HCT116 (cell line): ENCODE measurements around the gene TXNDC9. TPM values are rescaled to one million over a fixed set of nuclear protein-coding genes. Genes with fewer than 3 reads are reported as not detected.

Source experiments
- ATAC-seq: fragments of 200-7000 bp; cut with Tn5 transposase; 2 replicates; pipeline ENCODE4 v1.9.1; 2020; ENCODE audit warnings: mild to moderate bottlenecking, moderate library complexity
- BruUV-seq: library from RNA; stranded (reverse); fragments of 400-500 nt; replicated peaks from 2 replicates; lab custom pipeline; 2021; lab: Mats Ljungman, UMichigan
- CTCF ChIA-PET: fragments of 300-600 bp; sonication (Branson Sonifier 250); formaldehyde crosslinking; loops from one replicate; lab custom pipeline; 2021; ENCODE audit warnings: antibody characterized with exemption; lab: Charles Lee
- POLR2A ChIA-PET: fragments of 300-600, 350-600 bp; sonication (Branson Sonifier 250); formaldehyde crosslinking; loops from one replicate; lab custom pipeline; 2021; ENCODE audit warnings: antibody characterized with exemption; lab: Charles Lee
- RAD21 ChIA-PET, 2 experiments: fragments of 300-600 bp; sonication (Branson Sonifier 250); formaldehyde crosslinking; loops; one replicate each; lab custom pipeline; 2023; ENCODE audit warnings: low total read pairs in 2 of 2; ENCODE audit not compliant: uncharacterized antibody in 2 of 2, unreplicated experiment in 2 of 2, low non-redundant PET in 1 of 2; lab: Charles Lee
- DNase-seq: peaks from one replicate; pipeline ENCODE4 v3.0.0-alpha.2; 2010; ENCODE audit warnings: low read depth, low spot score
- H2AFZ ChIP-seq: fragments of 200-600 bp; shearing (Covaris generic), sonication (generic); 2 replicates; pipeline ENCODE4 v1.6.1; 2017; ENCODE audit warnings: low read depth, mixed run types, mixed read lengths, antibody characterized with exemption, low read length; ENCODE audit not compliant: poor library complexity, severe bottlenecking
- H3K27ac ChIP-seq: 2 replicates; pipeline ENCODE4 v1.5.1; 2012; ENCODE audit warnings: low read depth, low read length
- H3K27me3 ChIP-seq: fragments of 200-600 bp; sonication (generic); 2 replicates; pipeline ENCODE4 v1.6.1; 2016; ENCODE audit warnings: mixed run types, low read length, mixed read lengths; ENCODE audit not compliant: insufficient read depth
- H3K36me3 ChIP-seq, 2 experiments: fragments of 200-500 bp in 1 of 2; fragments of 200-600 bp in 1 of 2; sonication (Bioruptor generic) in 1 of 2; sonication (generic) in 1 of 2; 2 replicates each; pipeline versions ENCODE4 v1.5.1 to v1.6.1; 2014 to 2016; ENCODE audit warnings: low read length in 2 of 2, inconsistent platforms in 1 of 2, mixed read lengths in 1 of 2, mixed run types in 1 of 2; ENCODE audit not compliant: insufficient read depth in 2 of 2, control insufficient read depth in 1 of 2
- H3K4me1 ChIP-seq, 2 experiments: fragments of 200-600 bp in 1 of 2; sonication (generic) in 1 of 2; 2 replicates each; pipeline versions ENCODE4 v1.5.1 to v1.6.1; 2012 to 2017; ENCODE audit warnings: low read length in 2 of 2, inconsistent platforms in 1 of 2, mild to moderate bottlenecking in 1 of 2, mixed read lengths in 1 of 2, mixed run types in 1 of 2, moderate library complexity in 1 of 2; ENCODE audit not compliant: insufficient read depth in 2 of 2, control insufficient read depth in 1 of 2
- H3K4me2 ChIP-seq: fragments of 200-600 bp; sonication (generic); 2 replicates; pipeline ENCODE4 v1.6.1; 2017; ENCODE audit warnings: mixed run types, low read length, mixed read lengths
- H3K4me3 ChIP-seq, 2 experiments: fragments of 200-600 bp in 1 of 2; sonication (generic) in 1 of 2; replicated peaks in 1 of 2; 2 replicates each; pipeline ENCODE4 v1.5.1; 2011 to 2016; ENCODE audit warnings: low read length in 2 of 2, control low read depth in 1 of 2, low read depth in 1 of 2, mild to moderate bottlenecking in 1 of 2, mixed read lengths in 1 of 2, mixed run types in 1 of 2
- H3K79me2 ChIP-seq: fragments of 200-600 bp; sonication (generic); 2 replicates; pipeline ENCODE4 v1.6.1; 2017; ENCODE audit warnings: mild to moderate bottlenecking, mixed run types, low read length, moderate library complexity, mixed read lengths; ENCODE audit not compliant: insufficient read depth
- H3K9ac ChIP-seq: fragments of 200-600 bp; sonication (generic); 2 replicates; pipeline ENCODE4 v1.6.1; 2016; ENCODE audit warnings: low read length, mixed read lengths
- H3K9me2 ChIP-seq: fragments of 200-600 bp; sonication (generic), shearing (Covaris generic); 2 replicates; pipeline ENCODE4 v1.6.1; 2017; ENCODE audit warnings: mixed run types, mild to moderate bottlenecking, moderate library complexity; ENCODE audit not compliant: insufficient read depth
- H3K9me3 ChIP-seq, 2 experiments: fragments of 200-500 bp in 1 of 2; fragments of 200-600 bp in 1 of 2; sonication (Bioruptor generic) in 1 of 2; sonication (generic) in 1 of 2; 2 replicates each; pipeline ENCODE4 v1.6.1; 2014 to 2017; ENCODE audit warnings: low read length in 2 of 2, mixed read lengths in 2 of 2, inconsistent platforms in 1 of 2, low read depth in 1 of 2, mild to moderate bottlenecking in 1 of 2, mixed run types in 1 of 2, moderate library complexity in 1 of 2; ENCODE audit not compliant: control insufficient read depth in 1 of 2, insufficient read depth in 1 of 2
- H4K20me1 ChIP-seq: fragments of 200-600 bp; sonication (generic), shearing (Covaris generic); 2 replicates; pipeline ENCODE4 v1.6.1; 2017; ENCODE audit warnings: mixed run types, mild to moderate bottlenecking, moderate library complexity; ENCODE audit not compliant: insufficient read depth
- ATF3 ChIP-seq: IDR thresholded peaks from 2 replicates; pipeline ENCODE4 v1.6.1; 2012
- ELF1 ChIP-seq: IDR thresholded peaks from 2 replicates; pipeline ENCODE4 v1.6.1; 2012; ENCODE audit warnings: low read depth, borderline replicate concordance
- POLR2AphosphoS5 ChIP-seq: IDR thresholded peaks from 2 replicates; pipeline ENCODE4 v1.6.1; 2011; ENCODE audit warnings: mild to moderate bottlenecking, low read depth, low read length, moderate library complexity
- RAD21 ChIP-seq: IDR thresholded peaks from 2 replicates; pipeline ENCODE4 v1.6.1; 2012; ENCODE audit warnings: low read depth, mild to moderate bottlenecking
- REST ChIP-seq: IDR thresholded peaks from 2 replicates; pipeline ENCODE4 v1.6.1; 2012; ENCODE audit warnings: low read depth
- ZFX ChIP-seq: fragments of 450-650 bp; IDR thresholded peaks from 2 replicates; pipeline ENCODE4 v1.6.1; 2017
- intact Hi-C: fragments of 100-400 bp; cut with micrococcal nuclease; formaldehyde crosslinking; loops from 2 replicates; pipeline ENCODE4 v1.10.0; 2022
- total RNA-seq: library from RNA; stranded (reverse); gene quantifications from one replicate; pipeline ENCODE4 v1.2.1, GENCODE V29; 2021; ENCODE audit not compliant: unreplicated experiment

The TXNDC9 gene
- total RNA-seq, 1 experiment from 2014 or later = 18.3 TPM

- Histone ChIP-seq H4K20me1 (no peaks in the 10 kb centered on the region), H3K27ac (no peak overlapping the region)
- CTCF ChIA-PET = no interaction called here
- no peak for ATAC-seq
- RAD21 ChIA-PET = no interaction called here
- no peak for TF ChIP-seq RAD21
- TF ChIP-seq POLR2AphosphoS5 = no peak
- TF ChIP-seq ATF3 = no peak
- no peak for TF ChIP-seq ZFX
- no peak for TF ChIP-seq REST
- no peak for TF ChIP-seq ELF1
- TF ChIP-seq, all 23 proteins: peak for 0
- Histone ChIP-seq H3K27me3 (no peaks in the 10 kb centered on the region), H3K4me3 (no peak overlapping the region), H3K9me3 (no peaks in the 10 kb centered on the region), H3K79me2 (peaks cover 45% of the 10 kb centered on the region), H3K9me2 (no peaks in the 10 kb centered on the region), H2AFZ (no peak overlapping the region), H3K36me3 (peaks cover 40 to 56% of the 10 kb centered on the region in 2 experiments), H3K4me2 (no peak overlapping the region), H3K9ac (no peak overlapping the region), H3K4me1 (no peaks in the 10 kb centered on the region)
- BruUV-seq = no TSS peak
- intact Hi-C loops = no loop called here
- DNase-seq = no peak
- POLR2A ChIA-PET = no interaction called here
Observed at GRCh38 chr2:99380376-99381010, 44.4 kb upstream of the TXNDC9 start.
